Mammary epithelial cell (primary cell): ENCODE measurements around the gene TMEM238.

ENCODE experiments used
- CTCF ChIP-seq, 2 donors: IDR thresholded peaks in 1 of 2; conservative IDR thresholded peaks in 1 of 2; 2 replicates each; pipeline ENCODE4 v1.5.1; 2011 to 2012; ENCODE audit warnings: inconsistent platforms in 2 of 2, low read length in 2 of 2, mild to moderate bottlenecking in 2 of 2, control low read depth in 1 of 2, low read depth in 1 of 2; ENCODE audit not compliant: insufficient read depth in 1 of 2; ENCODE audit errors: extremely low read depth in 1 of 2
- EZH2 ChIP-seq: IDR thresholded peaks from 2 replicates; pipeline ENCODE4 v1.6.1; 2012; ENCODE audit warnings: low read length, inconsistent platforms, borderline replicate concordance

GRCh38 chr19:55385724-55386492 is 1.8 kb upstream of the TMEM238 start, which contains the start of gene RPL28:
- TF ChIP-seq CTCF (conservative IDR thresholded peaks at IDR 0.05 in 1 of 2, IDR thresholded peaks at IDR 0.05 in 1 of 2; ENCODE audit: extremely low read depth in 1 of 2, insufficient read depth in 1 of 2, low read depth in 1 of 2, low read length in 2 of 2), result no peak
- TF ChIP-seq EZH2, result no peak
